HG03575 (cell line): ENCODE measurements around the gene SGF29.
"Not testable (repeated sequence)": the region's sequence is repeated elsewhere in the genome, so short reads cannot be mapped to it uniquely, and the experiment has no call there.

Experiments
- ATAC-seq: cut with Tn5 transposase; IDR thresholded peaks from one replicate; pipeline ENCODE4 v1.9.1; 2021; ENCODE audit not compliant: unreplicated experiment, insufficient number of reproducible peaks, low FRiP score; ENCODE audit errors: extremely low read depth

Gene SGF29

GRCh38 chr16:28553776-28554633 lies at the start of gene SGF29:
SGF29 (plus strand) TSS chr16:28553920; CDS start chr16:28581070, 27,150 bp downstream.
- no peak for ATAC-seq

- ATAC-seq: no peak
Measured at GRCh38 chr16:28504707-28505404, 48.9 kb upstream of the SGF29 start.

- ATAC-seq: no peak
Measured at GRCh38 chr16:28505489-28506137, 48.1 kb upstream of the SGF29 start.

GRCh38 chr16:28511031-28511430 lies 42.7 kb upstream of the SGF29 start:
- no peak for ATAC-seq

GRCh38 chr16:28511801-28512789 lies 41.6 kb upstream of the SGF29 start:
- no peak for ATAC-seq

GRCh38 chr16:28513484-28514181 lies 40.1 kb upstream of the SGF29 start:
- no peak for ATAC-seq

GRCh38 chr16:28514246-28514645 lies 39.5 kb upstream of the SGF29 start:
- ATAC-seq: no peak

GRCh38 chr16:28520672-28521071 lies 33.0 kb upstream of the SGF29 start:
- ATAC-seq: no peak

GRCh38 chr16:28521436-28521835 lies 32.3 kb upstream of the SGF29 start:
- ATAC-seq: no peak

GRCh38 chr16:28522792-28523191 lies 30.9 kb upstream of the SGF29 start:
- ATAC-seq: no peak

GRCh38 chr16:28524681-28525171 lies 29.0 kb upstream of the SGF29 start:
- no peak for ATAC-seq

- no peak for ATAC-seq
Measured at GRCh38 chr16:28526201-28527099, 27.3 kb upstream of the SGF29 start.

GRCh38 chr16:28527100-28527785 lies 26.5 kb upstream of the SGF29 start:
- not testable (repeated sequence) for ATAC-seq

GRCh38 chr16:28527985-28528384 lies 25.7 kb upstream of the SGF29 start:
- ATAC-seq: no peak

GRCh38 chr16:28528463-28528867 lies 25.3 kb upstream of the SGF29 start:
- no peak for ATAC-seq

- no peak for ATAC-seq
Measured at GRCh38 chr16:28529124-28529523, 24.6 kb upstream of the SGF29 start.
